Measurements from ENCODE around the gene CATSPER1. TPM values are rescaled to one million over a fixed set of nuclear protein-coding genes. Genes with fewer than 3 reads are reported as not detected.

The CATSPER1 gene
- total RNA-seq, 1 donor from 2014 or later: not detected

DNA sequence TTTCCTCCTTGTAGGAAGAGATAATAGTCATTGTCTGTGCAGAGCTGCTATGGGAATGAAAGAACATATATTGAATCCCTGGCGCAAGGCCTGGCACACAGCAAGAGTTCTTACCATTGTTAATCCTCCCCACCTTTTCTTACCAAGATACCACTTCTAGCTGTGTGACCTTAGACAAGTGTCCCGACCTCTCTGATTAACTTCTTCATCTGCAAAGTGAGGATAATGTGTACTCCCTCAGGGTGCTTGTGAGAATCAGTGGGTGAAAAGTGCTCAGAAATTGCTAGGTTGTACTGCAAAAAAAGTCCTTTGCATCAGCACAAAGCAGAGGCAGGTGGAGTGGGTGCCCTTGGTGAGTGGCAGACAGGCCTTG lies 18.2 kb downstream of the CATSPER1 start:
- intact Hi-C loops (cut with DNase I): no loop called here
- no peak for ATAC-seq
- DNase-seq (ENCODE audit: low spot score): no peak

- no peak for ATAC-seq
- intact Hi-C loops (cut with DNase I): no loop called here
- no peak for DNase-seq (ENCODE audit: low spot score)
Measured at GRCh38 chr11:66007201-66007634, 19.1 kb downstream of the CATSPER1 start.

DNA sequence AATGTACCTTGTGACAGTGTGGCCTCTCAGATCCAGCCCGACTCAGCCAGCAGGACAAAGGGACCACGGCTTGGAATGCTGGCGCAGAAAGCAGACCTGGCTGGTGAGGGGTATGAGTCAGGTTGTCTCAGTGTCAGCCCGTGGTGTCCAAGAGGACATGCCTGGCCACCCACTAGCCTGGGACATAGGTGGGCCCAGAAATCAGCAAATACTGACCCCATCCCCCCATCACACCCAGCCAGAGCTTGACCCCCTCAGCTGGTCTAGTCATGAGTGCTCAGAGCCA lies 19.4 kb downstream of the CATSPER1 start:
- DNase-seq (ENCODE audit: low spot score) (no peak), ATAC-seq (no peak)
- intact Hi-C loops (cut with DNase I): no loop called here

DNA sequence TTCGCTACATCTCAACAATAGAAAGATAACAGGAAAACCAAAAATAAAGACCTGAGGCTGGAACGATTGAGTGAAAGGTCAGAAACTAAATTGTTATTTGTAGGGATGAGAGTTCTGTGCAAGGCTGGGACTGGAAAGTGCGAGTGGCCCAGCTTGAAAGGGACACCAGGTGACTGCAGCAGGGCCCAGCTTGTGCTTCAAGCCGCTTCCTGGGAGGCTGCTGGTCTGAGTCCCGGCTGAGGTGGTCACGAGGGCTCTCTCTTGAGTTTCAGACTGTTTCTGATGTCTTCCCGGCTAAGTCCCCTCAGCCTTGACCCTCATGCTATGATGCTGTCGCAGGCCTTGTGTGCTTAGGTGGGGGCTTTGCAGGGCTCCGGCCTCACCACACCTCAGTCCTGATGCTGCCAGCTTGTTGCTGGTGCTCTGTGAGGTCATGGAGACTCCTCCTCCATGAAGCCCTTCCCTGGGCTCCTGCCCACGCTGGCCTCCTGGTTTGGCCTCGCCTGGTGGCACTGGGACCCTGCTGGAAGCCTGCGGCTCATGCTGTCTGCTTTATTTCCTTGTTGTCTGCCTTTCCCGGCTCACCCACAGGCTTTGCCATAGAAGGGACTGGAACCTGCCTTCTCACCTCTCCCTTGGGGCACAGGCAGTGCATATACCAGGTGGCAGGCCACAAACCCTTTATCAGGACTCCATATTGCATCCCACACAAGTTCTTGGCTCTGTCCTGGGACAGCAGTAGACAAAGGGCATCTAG lies 20.0 kb downstream of the CATSPER1 start:
- ATAC-seq (no peak), DNase-seq (ENCODE audit: low spot score) (no peak)
- intact Hi-C loops (cut with DNase I): no loop called here

- ATAC-seq (no peak), DNase-seq (ENCODE audit: low spot score) (no peak)
- intact Hi-C loops (cut with DNase I): no loop called here
Measured at GRCh38 chr11:66004186-66004585, 22.1 kb downstream of the CATSPER1 start.

DNA sequence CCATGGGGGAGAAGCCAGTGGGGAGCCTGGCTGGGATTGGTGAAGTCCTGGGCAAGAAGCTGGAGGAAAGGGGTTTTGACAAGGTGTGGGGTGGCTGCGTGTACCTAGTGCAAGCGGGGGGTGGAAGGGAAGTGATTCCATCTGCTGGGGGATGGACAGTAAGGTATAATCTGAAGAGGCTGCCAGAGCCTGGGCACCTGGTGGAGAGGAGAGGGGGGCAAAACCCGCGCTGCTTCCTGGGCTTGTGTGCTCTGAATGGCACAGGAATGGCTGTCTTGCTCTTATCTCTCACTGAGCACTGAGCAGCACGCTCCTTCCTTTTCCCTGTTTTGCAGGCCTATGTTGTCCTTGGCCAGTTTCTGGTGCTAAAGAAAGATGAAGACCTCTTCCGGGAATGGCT lies 23.0 kb downstream of the CATSPER1 start:
- DNase-seq (ENCODE audit: low spot score) (no peak), ATAC-seq (no peak)
- intact Hi-C loops (cut with DNase I): no loop called here

DNA sequence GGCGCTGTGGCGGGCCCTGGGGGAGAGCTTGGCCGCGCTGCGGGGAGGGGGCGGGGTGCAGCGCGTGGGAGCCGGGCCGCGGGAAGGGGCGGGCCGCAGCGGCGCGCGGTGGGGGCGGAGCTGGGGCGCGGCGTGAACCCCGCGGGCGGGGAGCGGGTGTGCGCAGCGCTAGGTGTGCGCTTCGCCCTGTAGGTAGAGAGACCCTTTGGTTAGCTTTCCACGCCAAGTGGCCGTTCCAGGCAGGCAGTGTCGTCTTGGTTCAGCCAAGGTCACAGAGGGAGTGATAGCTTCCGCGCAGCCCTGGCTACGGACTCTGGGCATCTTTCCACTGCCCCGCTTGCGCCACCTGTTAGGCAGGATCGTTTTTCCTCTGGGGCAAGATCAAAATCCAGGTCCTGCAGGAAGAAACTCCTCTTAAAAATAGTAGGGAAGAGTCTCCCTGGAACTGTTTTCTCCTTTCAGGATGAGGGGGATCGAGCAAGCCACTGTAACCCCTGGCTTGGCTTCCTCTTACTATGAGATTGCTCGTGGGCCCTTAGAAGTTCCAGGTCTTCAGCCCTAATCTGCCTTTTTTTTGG lies 23.5 kb downstream of the CATSPER1 start:
- intact Hi-C loops (cut with DNase I): no loop called here
- DNase-seq (ENCODE audit: low spot score) (no peak), ATAC-seq (peak; percentile 79)

DNA sequence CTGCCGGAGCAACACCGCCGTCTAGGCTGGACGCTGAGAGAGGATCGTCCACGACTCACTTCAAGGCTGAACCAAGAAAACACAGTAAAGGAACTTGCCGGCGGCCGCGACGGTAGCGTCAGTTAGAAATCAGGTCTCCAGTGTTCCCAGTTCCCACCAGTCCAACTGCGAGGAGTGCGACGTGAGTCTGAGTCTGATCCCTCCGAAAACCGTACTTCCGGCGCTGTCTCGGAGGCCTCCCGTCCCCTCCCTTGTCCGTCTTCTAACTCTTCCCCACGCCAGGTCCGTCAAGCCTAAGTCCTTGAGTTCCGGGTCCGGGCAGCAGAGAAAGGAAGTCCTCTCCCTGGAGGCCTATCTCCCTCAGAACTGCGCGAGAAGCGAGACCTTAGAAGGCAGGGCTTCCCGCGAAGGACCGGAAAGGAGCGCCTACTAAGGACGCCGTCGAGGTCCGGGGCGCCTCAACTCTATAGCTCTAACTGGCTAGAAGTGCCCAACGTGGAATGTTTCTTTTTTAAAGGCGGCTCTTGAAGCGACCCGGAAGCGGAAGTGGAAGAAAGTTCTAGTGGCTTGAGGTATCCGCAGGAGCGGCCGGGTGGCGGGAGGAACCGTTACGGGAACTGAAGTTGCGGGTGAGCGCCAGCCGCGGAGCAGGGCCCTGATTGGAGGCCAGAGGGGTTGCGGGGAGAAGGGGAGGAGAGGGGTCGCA lies 24.2 kb downstream of the CATSPER1 start, which contains the start of the genes BANF1 and EIF1AD:
Gene BANF1 (plus strand): TSS at position 562 of the 706 bp plus-strand sequence. CDS start 748 bp downstream, outside the sequence.
Gene EIF1AD (minus strand): TSS at position 216 of the 706 bp plus-strand sequence. CDS start 1,768 bp downstream, outside the sequence.
- intact Hi-C loops (cut with DNase I): no loop called here
- ATAC-seq (peak; percentile 96), DNase-seq (ENCODE audit: low spot score) (peak; percentile 94)

- intact Hi-C loops (cut with DNase I): no loop called here
- ATAC-seq: no peak
- no peak for DNase-seq (ENCODE audit: low spot score)
Measured at GRCh38 chr11:65997286-65997685, 29.0 kb downstream of the CATSPER1 start.

- DNase-seq (ENCODE audit: low spot score) (no peak), ATAC-seq (no peak)
- intact Hi-C loops (cut with DNase I): no loop called here
Measured at GRCh38 chr11:65992056-65992455, 34.2 kb downstream of the CATSPER1 start.

GRCh38 chr11:65988791-65989592 lies 37.3 kb downstream of the CATSPER1 start:
- intact Hi-C loops (cut with DNase I): loop anchor here (10.0 kb wide), 2 partner anchors 104 to 284 kb away; partner anchors contain the start of gene FIBP
- ATAC-seq: peak; percentile 98
- DNase-seq (ENCODE audit: low spot score): peak; percentile 91

GRCh38 chr11:65987336-65987735 lies 38.9 kb downstream of the CATSPER1 start:
- DNase-seq (ENCODE audit: low spot score) (no peak), ATAC-seq (no peak)
- intact Hi-C loops (cut with DNase I): loop anchor here (10.0 kb wide), 2 partner anchors 103 to 283 kb away; partner anchors contain the start of gene FIBP

DNA sequence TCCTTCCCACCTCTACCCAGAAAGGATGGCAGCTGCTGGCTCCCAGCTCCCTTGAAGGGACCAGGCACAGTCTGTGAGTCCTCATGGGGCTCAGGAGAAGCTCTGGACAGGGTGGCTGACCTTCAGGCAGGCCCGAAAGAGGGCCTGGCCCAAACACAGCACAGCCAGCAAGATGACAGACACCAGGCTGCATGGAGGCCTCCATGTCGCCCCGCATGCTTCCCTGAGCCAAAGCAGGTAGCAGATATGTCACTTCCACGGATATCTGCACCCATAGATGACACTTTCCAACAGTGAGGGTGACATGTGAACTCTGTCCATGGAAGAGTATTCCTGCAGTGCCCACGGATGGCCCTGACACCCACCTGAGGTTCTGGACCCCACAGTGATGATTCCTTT lies 42.7 kb downstream of the CATSPER1 start:
- ATAC-seq (no peak), DNase-seq (ENCODE audit: low spot score) (no peak)
- intact Hi-C loops (cut with DNase I): loop anchor here (10.0 kb wide), 2 partner anchors 99 to 279 kb away; partner anchors contain the start of gene FIBP

GRCh38 chr11:65982824-65983588 lies 43.3 kb downstream of the CATSPER1 start:
- DNase-seq (ENCODE audit: low spot score) (no peak), ATAC-seq (no peak)
- intact Hi-C loops (cut with DNase I): loop anchor here (10.0 kb wide), 2 partner anchors 98 to 278 kb away; partner anchors contain the start of gene FIBP

GRCh38 chr11:65981972-65982823 lies 44.1 kb downstream of the CATSPER1 start:
- ATAC-seq: no peak
- DNase-seq (ENCODE audit: low spot score): no peak

DNA sequence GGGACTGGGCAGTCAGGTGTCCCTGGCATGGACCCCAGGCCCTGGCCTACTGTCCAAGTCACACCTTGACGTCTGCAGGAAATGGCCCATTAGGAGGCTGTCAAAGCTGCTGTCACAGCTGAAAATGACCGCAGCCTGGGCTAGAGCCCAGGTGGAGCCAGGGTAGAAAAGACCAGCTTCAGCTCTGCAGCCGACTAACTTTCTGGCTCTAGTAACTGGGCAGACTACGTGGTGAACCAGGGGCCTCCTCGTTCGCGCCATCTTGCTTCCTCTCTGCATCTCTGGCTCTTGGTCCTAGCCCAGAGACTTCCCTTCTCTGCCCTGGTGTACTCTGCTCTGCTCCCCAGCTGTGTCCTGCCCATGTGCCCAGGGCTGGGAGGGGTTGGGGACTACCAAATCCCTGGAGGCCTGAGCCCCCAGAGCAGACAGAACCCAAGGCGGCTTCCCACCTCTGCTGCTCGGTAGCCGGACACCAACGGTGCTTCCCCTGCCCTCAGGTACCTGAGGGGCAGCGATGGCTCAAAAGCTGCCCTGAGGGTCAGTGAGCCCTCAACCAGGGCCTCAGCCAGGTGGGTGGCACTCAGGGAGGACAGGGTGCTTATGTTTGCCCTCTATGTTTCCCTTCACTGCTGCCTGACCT lies 45.1 kb downstream of the CATSPER1 start:
- no peak for ATAC-seq
- intact Hi-C loops (cut with DNase I): loop anchor here (10.0 kb wide), 2 partner anchors 96 to 276 kb away; partner anchors contain the start of gene FIBP
- DNase-seq (ENCODE audit: low spot score): no peak

More at GRCh38 chr11:65981972-65982823, 44.1 kb downstream of the CATSPER1 start:
- intact Hi-C loops (cut with DNase I): loop anchor here (10.0 kb wide), 2 partner anchors 97 to 277 kb away; partner anchors contain the start of gene FIBP

DNA sequence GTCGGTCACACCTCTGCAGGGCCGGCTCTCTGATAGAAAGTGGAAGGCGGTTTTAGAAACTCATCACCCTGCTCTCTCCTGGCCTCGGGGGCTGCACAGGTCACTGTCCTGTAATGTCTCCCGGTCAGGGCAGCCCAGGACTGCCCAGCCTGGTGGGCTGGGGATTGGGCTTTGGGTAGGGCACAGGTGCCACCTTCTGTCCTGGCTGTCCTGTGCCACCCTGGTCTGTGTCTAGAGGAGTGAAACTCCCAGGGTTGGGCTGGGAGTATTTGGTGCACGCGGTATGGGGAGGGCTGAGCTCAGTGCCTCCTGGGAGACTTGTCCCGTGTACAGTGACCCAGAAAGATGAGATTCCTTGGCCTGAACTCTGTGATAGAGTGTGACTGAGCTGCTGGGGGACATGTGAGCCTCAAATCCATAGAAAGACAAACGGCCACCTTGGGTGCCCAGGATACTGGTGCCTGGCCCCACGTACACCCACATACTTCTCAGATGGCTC lies 47.0 kb downstream of the CATSPER1 start:
- DNase-seq (ENCODE audit: low spot score): no peak
- no peak for ATAC-seq
- intact Hi-C loops (cut with DNase I): no loop called here
